Spleen (tissue), 11 donors: Measurements from ENCODE around the gene CDON. TPM values are rescaled to one million over a fixed set of nuclear protein-coding genes. Genes with fewer than 3 reads are reported as not detected.

ENCODE experiments used
- DNase-seq: peaks from one replicate; pipeline ENCODE4 v3.0.0-alpha.2; 2020
- H3K27ac ChIP-seq, 8 donors: fragments of 200-600 bp; sonication (generic) in 7 of 8; 1 replicate in 4 of 8; 2 replicates in 4 of 8; pipeline versions ENCODE4 v1.5.0 to v1.8.0; 2016 to 2021; ENCODE audit warnings: inconsistent platforms in 4 of 8, mild to moderate bottlenecking in 4 of 8, moderate library complexity in 1 of 8
- H3K27me3 ChIP-seq, 7 donors: fragments of 200-600 bp; sonication (generic) in 6 of 7; replicated peaks in 1 of 7; 1 replicate in 4 of 7; 2 replicates in 3 of 7; pipeline versions ENCODE4 v1.5.0 to v1.8.0; 2016 to 2021; ENCODE audit warnings: inconsistent platforms in 3 of 7, mild to moderate bottlenecking in 1 of 7
- H3K36me3 ChIP-seq, 6 donors: fragments of 200-600 bp; sonication (generic) in 5 of 6; 1 replicate in 4 of 6; 2 replicates in 2 of 6; pipeline versions ENCODE4 v1.5.0 to v1.8.0; 2016 to 2021; ENCODE audit warnings: inconsistent platforms in 2 of 6
- H3K4me1 ChIP-seq, 6 donors: fragments of 200-600 bp; sonication (generic) in 5 of 6; 1 replicate in 3 of 6; 2 replicates in 3 of 6; pipeline versions ENCODE4 v1.5.0 to v1.8.0; 2016 to 2021; ENCODE audit warnings: inconsistent platforms in 3 of 6
- H3K4me3 ChIP-seq, 8 donors: fragments of 200-600 bp; sonication (generic) in 7 of 8; 1 replicate in 4 of 8; 2 replicates in 4 of 8; pipeline versions ENCODE4 v1.5.0 to v1.8.0; 2016 to 2021; ENCODE audit warnings: inconsistent platforms in 4 of 8, mild to moderate bottlenecking in 4 of 8, moderate library complexity in 2 of 8
- H3K9me3 ChIP-seq, 8 donors: fragments of 200-600 bp; sonication (generic) in 7 of 8; 1 replicate in 4 of 8; 2 replicates in 4 of 8; pipeline versions ENCODE4 v1.5.0 to v1.8.0; 2016 to 2021; ENCODE audit warnings: inconsistent platforms in 4 of 8
- CTCF ChIP-seq, 11 experiments: fragments of 200-600 bp in 7 of 11; fragments of 450-650 bp in 4 of 11; sonication (generic) in 4 of 11; IDR thresholded peaks in 8 of 11; conservative IDR thresholded peaks in 3 of 11; 1 replicate in 7 of 11; 2 replicates in 4 of 11; pipeline versions ENCODE4 v1.4.0 to v1.8.0; 2016 to 2021; ENCODE audit warnings: antibody characterized with exemption in 11 of 11, inconsistent platforms in 4 of 11, mild to moderate bottlenecking in 1 of 11
- POLR2A ChIP-seq, 3 donors: fragments of 450-650 bp; IDR thresholded peaks; one replicate each; pipeline ENCODE4 v1.5.1; 2017; ENCODE audit warnings: antibody characterized with exemption in 3 of 3, mild to moderate bottlenecking in 1 of 3
- POLR2AphosphoS5 ChIP-seq, 3 donors: sonication (generic); formaldehyde crosslinking; IDR thresholded peaks; one replicate each; pipeline ENCODE4 v1.5.1; 2017; ENCODE audit warnings: antibody characterized with exemption in 3 of 3
- WGBS, 5 donors: extraction: QIAGEN DNeasy Blood & Tissue Kit in 3 of 5; methylation state at CpG; one replicate each; pipeline versions ENCODE4 v1.1.5 to v1.1.7; 2013 to 2018; 5-methylcytosine and 5-hydroxymethylcytosine counted together
- intact Hi-C: fragments of 100-400 bp; cut with DNase I; formaldehyde crosslinking; loops from one replicate; pipeline ENCODE4 v1.15.0; 2023; ENCODE audit warnings: low total_unique reads
- polyA plus RNA-seq, 3 donors: library from polyadenylated mRNA; stranded (reverse); fragments of 200-250 nt; gene quantifications; one replicate each; pipeline ENCODE4 v1.2.1, GENCODE V29; 2013
- total RNA-seq, 7 donors: library from RNA; depleted of rRNA in 3 of 7; stranded (reverse); fragments of >200 nt in 3 of 7; fragmentation: NEBNext Ultra II Directional in 4 of 7; extraction: Animal tissue kit (Norgen Biotek cat#: 25700) in 4 of 7; gene quantifications; one replicate each; pipeline versions ENCODE4 v1.1.0 to v1.2.1, GENCODE V29; 2016 to 2021
- donor health status: healthy with polysubstance abuse.
- donor health status: DM: no; HTN: no; CAD: no; lungs with moderate emphysema.
- donor health status: DM: no; HTN: no; CAD: no.
- donor health status: Bipolar disorder and iron deficiency.
- donor health status: healthy.
- donor health status: DM: no; HTN: no; CAD: no.
- donor health status: DM: yes; HTN: yes; CAD: no.

The CDON gene
- total and polyA plus RNA-seq, 10 donors = 0.30 to 5.3 (median 2.3) TPM

GRCh38 chr11:126011754-126012153 is 50.9 kb downstream of the CDON start:
- TF ChIP-seq CTCF (IDR thresholded peaks at IDR 0.05 in 8 of 11, conservative IDR thresholded peaks at IDR 0.05 in 3 of 11) (no peak), POLR2AphosphoS5 (IDR thresholded peaks at IDR 0.05) (no peak), POLR2A (IDR thresholded peaks at IDR 0.05) (no peak)
- no peak overlapping the region for H3K4me3 ChIP-seq
- intact Hi-C loops = no loop called here
- H3K27me3 ChIP-seq = peaks cover 0 to 6% (median 0%) of the 10 kb centered on the region in 7 donors
- 78 to 89% (median 84%) methylated on average over 4 of the region's 4 CpGs for WGBS, 5 donors
- H3K27ac ChIP-seq = no peak overlapping the region
- H3K4me1 ChIP-seq = no peaks in the 10 kb centered on the region
- DNase-seq = no peak
- H3K36me3 ChIP-seq = peaks cover 0 to 4% (median 0%) of the 10 kb centered on the region in 6 donors
- H3K9me3 ChIP-seq = no peaks in the 10 kb centered on the region

- intact Hi-C loops = no loop called here
- H3K9me3 ChIP-seq = no peaks in the 10 kb centered on the region
- no peak overlapping the region for H3K27ac ChIP-seq
- WGBS, 5 donors = 68 to 92% (median 85%) methylated on average over 3 of the region's 3 CpGs
- DNase-seq = no peak
- TF ChIP-seq POLR2A (IDR thresholded peaks at IDR 0.05) (no peak), CTCF (IDR thresholded peaks at IDR 0.05 in 8 of 11, conservative IDR thresholded peaks at IDR 0.05 in 3 of 11) (no peak), POLR2AphosphoS5 (IDR thresholded peaks at IDR 0.05) (no peak)
- H3K27me3 ChIP-seq = peaks cover 0 to 6% (median 0%) of the 10 kb centered on the region in 7 donors
- peaks cover 0 to 4% (median 0%) of the 10 kb centered on the region in 6 donors for H3K36me3 ChIP-seq
- H3K4me3 ChIP-seq = no peak overlapping the region
- H3K4me1 ChIP-seq = no peaks in the 10 kb centered on the region
These were observed 51.4 kb downstream of the CDON start for GRCh38 chr11:126011265-126011664.

- H3K4me1 ChIP-seq = no peaks in the 10 kb centered on the region
- peaks cover 0 to 6% (median 0%) of the 10 kb centered on the region in 7 donors for H3K27me3 ChIP-seq
- no peaks in the 10 kb centered on the region for H3K9me3 ChIP-seq
- H3K4me3 ChIP-seq = no peak overlapping the region
- intact Hi-C loops = no loop called here
- TF ChIP-seq CTCF (IDR thresholded peaks at IDR 0.05 in 8 of 11, conservative IDR thresholded peaks at IDR 0.05 in 3 of 11) (no peak), POLR2A (IDR thresholded peaks at IDR 0.05) (no peak), POLR2AphosphoS5 (IDR thresholded peaks at IDR 0.05) (no peak)
- 70 to 86% (median 80%) methylated on average over 8 of the region's 8 CpGs for WGBS, 5 donors
- no peak for DNase-seq
- no peak overlapping the region for H3K27ac ChIP-seq
- no peaks in the 10 kb centered on the region for H3K36me3 ChIP-seq
These were observed 53.7 kb downstream of the CDON start for GRCh38 chr11:126008956-126009355.

- no peak for DNase-seq
- TF ChIP-seq POLR2AphosphoS5 (IDR thresholded peaks at IDR 0.05) (no peak), CTCF (IDR thresholded peaks at IDR 0.05 in 8 of 11, conservative IDR thresholded peaks at IDR 0.05 in 3 of 11) (no peak), POLR2A (IDR thresholded peaks at IDR 0.05) (no peak)
- Histone ChIP-seq H3K9me3 (no peaks in the 10 kb centered on the region), H3K27me3 (peaks cover 0 to 10% (median 0%) of the 10 kb centered on the region in 7 donors), H3K4me1 (no peaks in the 10 kb centered on the region), H3K4me3 (no peak overlapping the region), H3K36me3 (no peaks in the 10 kb centered on the region), H3K27ac (no peak overlapping the region)
- WGBS, 5 donors = 74 to 86% (median 82%) methylated on average over 3 of the region's 3 CpGs
- intact Hi-C loops = no loop called here
These were observed 55.4 kb downstream of the CDON start for GRCh38 chr11:126007238-126007637.
